A549 (cell line): Measurements from ENCODE around the gene IMPG2.

Experiments
- BHLHE40 ChIP-seq: IDR thresholded peaks from 2 replicates; pipeline ENCODE4 v1.6.1; 2012; ENCODE audit warnings: low read depth, low read length, inconsistent platforms
- TF ChIP-seq, protein P1 (sequence below): fragments of >200 bp; sonication (Bioruptor Twin); formaldehyde crosslinking; IDR thresholded peaks from 3 replicates; pipeline ENCODE4 v1.5.1; 2016
- TF ChIP-seq, protein P2 (sequence below): fragments of 250-450 bp; sonication (Bioruptor Pico); IDR thresholded peaks from 2 replicates; pipeline ENCODE4 v1.5.0; 2021; ENCODE audit warnings: mild to moderate bottlenecking, moderate library complexity, borderline replicate concordance
- TF ChIP-seq, protein P3 (sequence below): fragments of 250-450 bp; sonication (Bioruptor Pico); IDR thresholded peaks from 2 replicates; pipeline ENCODE4 v1.5.0; 2020; ENCODE audit warnings: low read depth, mild to moderate bottlenecking, moderate library complexity

DNA sequence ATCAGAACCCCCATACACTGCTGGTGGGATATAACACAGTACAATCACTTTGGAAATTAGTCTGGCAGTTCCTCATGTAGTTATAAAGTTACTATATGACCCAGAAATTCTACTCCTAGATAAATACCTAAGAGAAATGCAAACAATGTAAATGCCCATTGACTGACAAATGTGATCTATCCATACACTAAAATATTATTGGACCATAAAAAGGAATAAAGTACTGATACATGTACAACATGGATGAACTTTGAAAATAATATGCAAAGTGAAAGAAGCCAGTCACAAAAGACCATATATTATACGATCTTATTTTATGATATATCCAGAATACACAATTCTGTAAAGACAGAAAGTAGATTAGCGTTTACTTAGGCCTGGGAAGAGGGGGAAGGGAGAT lies 7.8 kb downstream of the IMPG2 start:
- TF ChIP-seq, protein P1, sequence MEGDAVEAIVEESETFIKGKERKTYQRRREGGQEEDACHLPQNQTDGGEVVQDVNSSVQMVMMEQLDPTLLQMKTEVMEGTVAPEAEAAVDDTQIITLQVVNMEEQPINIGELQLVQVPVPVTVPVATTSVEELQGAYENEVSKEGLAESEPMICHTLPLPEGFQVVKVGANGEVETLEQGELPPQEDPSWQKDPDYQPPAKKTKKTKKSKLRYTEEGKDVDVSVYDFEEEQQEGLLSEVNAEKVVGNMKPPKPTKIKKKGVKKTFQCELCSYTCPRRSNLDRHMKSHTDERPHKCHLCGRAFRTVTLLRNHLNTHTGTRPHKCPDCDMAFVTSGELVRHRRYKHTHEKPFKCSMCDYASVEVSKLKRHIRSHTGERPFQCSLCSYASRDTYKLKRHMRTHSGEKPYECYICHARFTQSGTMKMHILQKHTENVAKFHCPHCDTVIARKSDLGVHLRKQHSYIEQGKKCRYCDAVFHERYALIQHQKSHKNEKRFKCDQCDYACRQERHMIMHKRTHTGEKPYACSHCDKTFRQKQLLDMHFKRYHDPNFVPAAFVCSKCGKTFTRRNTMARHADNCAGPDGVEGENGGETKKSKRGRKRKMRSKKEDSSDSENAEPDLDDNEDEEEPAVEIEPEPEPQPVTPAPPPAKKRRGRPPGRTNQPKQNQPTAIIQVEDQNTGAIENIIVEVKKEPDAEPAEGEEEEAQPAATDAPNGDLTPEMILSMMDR: no peak
- TF ChIP-seq, protein P2, sequence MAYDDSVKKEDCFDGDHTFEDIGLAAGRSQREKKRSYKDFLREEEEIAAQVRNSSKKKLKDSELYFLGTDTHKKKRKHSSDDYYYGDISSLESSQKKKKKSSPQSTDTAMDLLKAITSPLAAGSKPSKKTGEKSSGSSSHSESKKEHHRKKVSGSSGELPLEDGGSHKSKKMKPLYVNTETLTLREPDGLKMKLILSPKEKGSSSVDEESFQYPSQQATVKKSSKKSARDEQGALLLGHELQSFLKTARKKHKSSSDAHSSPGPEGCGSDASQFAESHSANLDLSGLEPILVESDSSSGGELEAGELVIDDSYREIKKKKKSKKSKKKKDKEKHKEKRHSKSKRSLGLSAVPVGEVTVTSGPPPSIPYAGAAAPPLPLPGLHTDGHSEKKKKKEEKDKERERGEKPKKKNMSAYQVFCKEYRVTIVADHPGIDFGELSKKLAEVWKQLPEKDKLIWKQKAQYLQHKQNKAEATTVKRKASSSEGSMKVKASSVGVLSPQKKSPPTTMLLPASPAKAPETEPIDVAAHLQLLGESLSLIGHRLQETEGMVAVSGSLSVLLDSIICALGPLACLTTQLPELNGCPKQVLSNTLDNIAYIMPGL: no peak
- TF ChIP-seq, protein P3, sequence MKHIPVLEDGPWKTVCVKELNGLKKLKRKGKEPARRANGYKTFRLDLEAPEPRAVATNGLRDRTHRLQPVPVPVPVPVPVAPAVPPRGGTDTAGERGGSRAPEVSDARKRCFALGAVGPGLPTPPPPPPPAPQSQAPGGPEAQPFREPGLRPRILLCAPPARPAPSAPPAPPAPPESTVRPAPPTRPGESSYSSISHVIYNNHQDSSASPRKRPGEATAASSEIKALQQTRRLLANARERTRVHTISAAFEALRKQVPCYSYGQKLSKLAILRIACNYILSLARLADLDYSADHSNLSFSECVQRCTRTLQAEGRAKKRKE (CRISPR knock-in tag): no peak
- TF ChIP-seq BHLHE40: no peak
